NCI-H2029 (cell line): ENCODE results near the gene CERS3.

Experiments
- DNase-seq: peaks from one replicate; lab custom pipeline; 2025; lab: John Stamatoyannopoulos, UW

CERS3 gene

GRCh38 chr15:100529556-100529955 lies 806 bp upstream of the CERS3 start:
- no peak for DNase-seq

DNA sequence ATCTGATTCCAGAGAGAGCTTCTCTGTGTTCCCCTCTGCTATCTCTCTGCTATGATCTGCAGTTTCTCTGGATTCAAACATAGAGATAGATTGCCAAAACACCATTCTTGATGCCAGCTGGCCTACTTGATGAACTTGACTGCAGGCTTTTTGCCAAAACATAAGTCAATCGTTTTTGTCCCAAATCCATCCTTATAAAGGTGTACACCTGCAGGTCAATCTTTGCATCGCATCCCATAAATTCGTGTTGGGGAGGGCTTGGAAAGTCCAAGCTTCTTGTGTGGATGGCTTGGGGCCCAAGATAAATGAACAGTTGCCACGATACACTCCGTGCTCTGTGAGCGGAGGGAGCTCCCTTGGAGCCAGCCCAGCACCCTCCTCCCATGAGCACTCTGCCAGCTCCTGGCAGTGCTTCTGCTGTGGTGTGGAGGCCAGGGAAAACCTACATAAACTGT lies 2.7 kb downstream of the CERS3 start:
- DNase-seq = peak; percentile 13

DNA sequence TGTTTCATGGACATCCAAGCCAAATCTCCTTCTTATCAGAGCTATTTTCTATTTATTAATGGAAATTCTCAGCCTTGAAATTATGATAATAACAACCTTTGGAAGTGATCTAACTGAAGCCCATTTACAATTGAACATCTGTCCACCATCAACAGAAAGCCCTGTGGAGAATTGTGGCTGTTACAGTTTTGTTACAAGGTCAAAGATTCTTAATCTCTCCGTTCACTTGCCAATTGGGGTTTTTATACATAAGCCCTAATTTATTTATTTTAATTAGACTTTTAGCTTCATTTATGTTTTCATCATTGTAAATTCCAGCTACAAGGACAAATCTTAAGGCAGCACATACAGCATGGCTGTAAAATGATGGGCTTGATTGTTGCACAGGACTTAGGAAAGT lies 3.3 kb downstream of the CERS3 start:
- DNase-seq = no peak

- DNase-seq = no peak
Measured at GRCh38 chr15:100524326-100524725, 4.4 kb downstream of the CERS3 start.

GRCh38 chr15:100521907-100522306 lies 6.8 kb downstream of the CERS3 start:
- no peak for DNase-seq

DNA sequence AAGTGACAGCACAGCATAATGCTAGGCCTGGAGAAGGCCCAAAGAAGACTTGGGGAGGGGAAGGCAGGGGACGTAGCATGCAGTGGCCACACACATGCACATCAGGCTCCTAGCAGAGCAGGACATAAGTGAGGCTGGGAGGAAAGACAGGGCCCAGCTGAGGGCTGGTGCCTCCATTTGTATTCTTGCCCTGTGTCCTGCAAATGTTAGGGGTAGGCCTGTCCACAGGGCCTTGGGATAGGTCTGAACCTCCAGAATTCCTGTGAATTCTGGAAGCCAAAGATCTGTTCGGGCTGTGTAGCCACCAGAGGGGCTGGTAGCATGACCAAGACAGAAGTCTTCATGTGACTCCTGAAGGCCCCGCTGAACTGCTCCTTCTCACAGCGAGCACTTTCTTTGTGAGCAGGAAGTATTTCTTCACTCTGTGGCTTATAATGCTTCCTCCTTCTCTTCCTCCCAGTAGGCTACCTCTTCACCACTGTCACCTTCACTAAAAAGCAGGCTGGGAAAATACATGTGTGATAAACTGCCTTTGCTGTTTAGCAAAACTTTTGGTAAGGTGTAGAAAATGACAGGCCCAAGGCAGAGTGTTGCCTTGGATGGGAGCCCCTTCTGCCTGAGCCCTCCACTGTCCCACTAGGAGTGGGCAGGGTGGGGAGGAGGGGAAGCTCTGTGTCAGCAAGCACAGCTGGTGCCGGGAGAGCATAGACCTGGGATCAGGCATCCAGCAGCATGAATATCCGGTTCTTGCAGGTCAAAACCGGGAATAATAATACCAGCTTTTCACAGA lies 8.4 kb downstream of the CERS3 start:
- DNase-seq = no peak

DNA sequence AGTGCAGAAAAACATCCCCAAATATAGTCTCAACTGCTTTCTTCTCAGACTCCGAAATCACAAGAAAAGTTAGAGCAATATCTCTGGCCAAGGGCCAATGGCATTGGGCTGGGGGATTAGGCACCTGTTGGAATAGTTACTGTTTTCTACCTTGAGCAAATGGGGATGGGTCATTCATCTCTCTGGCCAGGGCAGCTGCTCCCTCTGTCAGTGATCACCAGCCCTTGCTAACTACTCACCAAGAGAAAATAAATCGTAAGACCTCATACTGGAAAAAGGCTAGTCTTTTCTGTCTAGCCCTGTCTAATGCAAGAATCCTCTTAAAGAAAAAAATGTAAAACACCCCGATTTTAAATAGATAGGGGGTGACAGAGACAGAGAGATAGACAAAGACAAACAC lies 10.9 kb downstream of the CERS3 start:
- no peak for DNase-seq

DNA sequence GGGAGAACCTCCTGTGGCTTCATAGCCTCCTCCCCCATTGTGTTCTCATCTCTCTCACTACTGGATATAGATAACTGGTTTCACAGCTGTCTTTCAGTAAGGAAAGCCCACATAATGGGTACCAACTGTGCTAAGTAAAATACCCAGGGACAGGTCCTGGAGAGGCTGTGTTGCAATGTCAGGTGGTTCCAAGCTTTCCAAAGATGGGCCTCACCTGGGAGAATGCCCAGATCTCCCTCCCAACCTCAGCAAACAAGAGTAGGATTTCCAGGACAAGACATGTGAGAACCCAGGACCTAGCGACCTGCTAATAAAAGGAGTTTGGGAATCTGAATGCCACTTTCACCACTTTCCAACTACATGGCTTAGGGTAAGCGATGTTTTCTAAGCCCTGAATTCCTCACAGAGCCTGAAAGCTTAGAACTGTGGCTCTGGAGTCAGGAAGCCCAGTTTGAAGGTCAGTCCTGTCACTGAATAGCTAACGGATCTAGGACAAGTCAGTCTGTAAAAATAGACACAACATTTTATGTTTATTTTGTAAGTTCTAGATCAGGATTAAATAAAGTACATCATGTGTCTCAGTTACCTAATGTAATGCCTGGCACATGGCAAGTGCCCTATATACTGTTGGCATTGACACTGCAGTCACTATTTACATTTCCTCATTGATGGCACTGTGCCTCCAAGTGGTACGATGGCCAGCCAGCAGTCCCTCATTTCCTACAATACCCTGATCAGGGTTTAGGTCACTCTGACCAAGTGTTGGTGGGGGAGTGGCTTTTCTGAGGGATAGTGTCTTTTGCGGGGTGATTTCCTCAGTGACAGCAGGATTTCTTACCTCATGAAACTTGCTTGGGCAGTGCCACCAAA lies 11.9 kb downstream of the CERS3 start:
- DNase-seq = peak; percentile 42

GRCh38 chr15:100515758-100516157 lies 13.0 kb downstream of the CERS3 start:
- no peak for DNase-seq

DNA sequence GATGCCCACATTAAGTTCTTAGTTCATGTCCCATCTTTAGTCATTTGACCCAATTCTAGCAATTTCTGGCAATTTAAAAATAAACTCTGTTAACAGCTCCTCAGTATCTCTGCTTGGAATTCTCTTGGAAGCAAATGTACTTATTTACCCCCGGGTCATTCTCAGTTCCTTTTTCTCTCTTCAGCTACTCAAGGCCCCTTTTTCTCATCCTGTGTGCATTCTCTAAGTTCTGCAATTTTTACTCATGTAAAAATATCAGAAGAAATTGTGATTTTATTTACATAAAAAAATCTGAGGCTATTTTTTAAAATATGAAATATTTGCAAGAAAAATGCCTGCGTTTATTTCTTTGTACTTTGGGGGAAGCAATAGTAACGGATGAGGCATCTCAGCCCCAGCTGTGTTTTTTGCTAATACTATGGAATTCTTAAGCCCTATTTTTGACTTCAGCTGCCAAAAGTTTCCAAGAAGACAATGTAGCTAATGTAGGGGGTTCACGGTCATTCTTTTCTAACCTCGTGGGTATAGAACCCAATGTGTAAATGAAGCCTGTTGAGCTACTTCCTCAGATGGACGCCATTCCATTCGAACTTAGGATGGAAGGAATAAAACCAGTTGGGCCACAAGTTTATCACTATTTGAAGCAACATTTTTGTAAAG lies 20.0 kb downstream of the CERS3 start:
- DNase-seq = no peak

- no peak for DNase-seq
Measured at GRCh38 chr15:100502651-100503050, 26.1 kb downstream of the CERS3 start.

DNA sequence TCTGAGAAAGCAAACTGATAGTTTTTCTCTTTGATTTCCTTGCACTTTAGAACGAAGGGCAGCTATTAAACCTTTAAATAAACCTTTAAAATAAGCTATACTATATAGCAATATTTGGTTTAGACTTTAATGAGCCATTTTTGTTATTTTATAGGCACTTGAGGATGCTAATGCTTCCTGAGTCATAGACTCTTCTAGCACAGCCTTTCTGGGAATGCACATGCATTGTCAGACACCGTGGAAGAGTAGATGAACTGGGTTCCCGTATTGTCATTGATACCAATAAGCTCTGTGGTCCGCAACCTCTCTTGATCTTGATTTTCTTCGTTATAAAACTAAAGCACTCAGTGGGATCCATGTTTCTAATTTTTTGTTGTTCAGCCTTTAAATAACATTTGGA lies 27.6 kb downstream of the CERS3 start:
- no peak for DNase-seq

- DNase-seq = no peak
Measured at GRCh38 chr15:100500226-100500990, 28.3 kb downstream of the CERS3 start.

DNA sequence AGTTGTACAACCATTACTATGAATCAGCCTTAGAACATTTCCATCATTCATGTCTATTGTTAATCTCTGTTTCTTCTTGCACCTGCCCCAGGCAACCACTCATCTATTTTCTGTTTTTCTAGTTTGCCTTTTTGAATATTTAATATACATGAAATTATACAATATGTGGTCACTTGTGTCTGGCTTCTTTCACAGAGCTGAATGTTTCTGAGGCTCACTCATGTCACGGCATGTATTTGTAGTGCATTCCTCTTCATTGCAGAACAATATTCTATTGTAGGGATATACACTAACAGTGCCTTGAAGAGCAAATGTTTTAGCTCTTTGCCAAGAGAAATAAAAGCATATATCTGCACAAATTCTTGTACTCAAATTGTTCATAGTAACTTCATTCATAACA lies 32.9 kb downstream of the CERS3 start:
- no peak for DNase-seq

GRCh38 chr15:100493213-100493612 lies 35.5 kb downstream of the CERS3 start:
- no peak for DNase-seq

DNA sequence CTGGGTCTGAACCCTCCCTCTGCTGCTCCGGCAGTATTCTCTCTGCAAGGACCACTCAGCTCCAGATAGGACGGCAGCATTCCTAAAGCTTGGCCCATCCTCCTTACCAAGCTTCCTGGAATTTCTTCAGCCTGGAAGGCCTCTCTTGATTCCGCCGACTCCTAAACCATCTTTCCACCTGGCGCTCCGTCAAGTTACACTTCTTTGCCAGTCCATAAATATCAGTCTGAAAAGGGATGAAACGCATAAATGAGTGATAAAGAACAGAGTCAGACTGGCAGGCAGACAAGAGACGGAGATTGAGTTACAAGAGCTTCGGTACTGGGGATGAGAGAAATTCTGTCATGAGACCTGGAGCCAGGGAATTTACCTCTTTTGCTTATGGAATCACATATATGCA lies 44.3 kb downstream of the CERS3 start:
- DNase-seq = no peak

DNA sequence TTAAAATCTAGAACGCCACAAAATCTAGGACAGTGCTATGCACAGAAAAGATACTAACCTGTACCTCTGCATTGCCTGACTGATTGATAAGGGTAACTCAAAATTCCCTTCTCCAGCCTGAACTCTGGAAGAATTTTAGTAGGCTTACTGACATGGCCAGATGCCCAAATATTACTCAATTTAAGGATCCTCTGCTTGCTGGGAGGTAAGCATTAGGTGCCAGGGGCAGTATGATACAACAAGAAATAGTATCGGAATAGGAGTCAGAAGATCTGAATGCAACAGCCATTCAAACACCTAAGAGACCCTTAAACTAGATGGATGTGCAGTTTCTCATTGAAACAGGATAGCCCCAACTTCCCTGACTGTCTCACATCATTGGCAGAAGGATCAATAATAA lies 45.4 kb downstream of the CERS3 start:
- DNase-seq = no peak

DNA sequence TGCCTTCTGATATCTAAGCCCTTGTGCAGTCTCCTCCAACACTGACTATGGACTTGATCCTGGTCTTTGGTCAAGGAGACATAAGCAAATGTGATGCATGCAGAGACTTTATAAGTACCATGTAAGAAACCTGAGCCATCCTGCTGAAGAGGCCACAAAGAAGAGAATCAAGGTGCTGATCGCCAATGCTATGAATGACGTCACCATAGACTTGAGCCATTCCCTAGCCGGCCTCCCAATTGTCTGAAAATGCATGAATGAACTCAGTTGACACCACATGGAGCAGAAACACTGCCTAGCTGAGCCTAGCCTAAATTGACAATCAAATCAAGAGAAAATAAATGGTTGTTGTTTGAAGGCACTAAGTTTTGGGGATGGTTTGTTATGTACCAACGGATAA lies 51.9 kb downstream of the CERS3 start:
- DNase-seq = no peak

GRCh38 chr15:100472736-100473135 lies 56.0 kb downstream of the CERS3 start:
- DNase-seq = no peak

DNA sequence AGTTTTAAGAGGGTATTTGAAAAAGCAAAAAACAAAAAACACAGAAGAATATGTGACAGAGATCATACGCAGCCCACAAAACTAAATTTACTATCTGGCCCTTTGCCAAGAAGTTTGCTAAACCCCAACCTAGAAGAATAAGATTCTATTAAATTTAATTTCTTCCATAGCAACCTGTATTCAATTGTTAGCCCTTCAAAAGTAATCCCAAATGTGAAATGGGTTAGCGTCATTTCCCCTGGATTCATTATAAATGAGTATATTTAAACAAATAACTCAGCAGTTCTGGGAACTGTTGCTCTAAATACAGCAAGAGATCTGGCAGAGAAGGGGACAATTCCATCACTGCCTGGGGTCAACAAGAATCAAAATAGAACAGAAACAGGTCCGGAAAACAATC lies 56.8 kb downstream of the CERS3 start:
- DNase-seq = no peak

DNA sequence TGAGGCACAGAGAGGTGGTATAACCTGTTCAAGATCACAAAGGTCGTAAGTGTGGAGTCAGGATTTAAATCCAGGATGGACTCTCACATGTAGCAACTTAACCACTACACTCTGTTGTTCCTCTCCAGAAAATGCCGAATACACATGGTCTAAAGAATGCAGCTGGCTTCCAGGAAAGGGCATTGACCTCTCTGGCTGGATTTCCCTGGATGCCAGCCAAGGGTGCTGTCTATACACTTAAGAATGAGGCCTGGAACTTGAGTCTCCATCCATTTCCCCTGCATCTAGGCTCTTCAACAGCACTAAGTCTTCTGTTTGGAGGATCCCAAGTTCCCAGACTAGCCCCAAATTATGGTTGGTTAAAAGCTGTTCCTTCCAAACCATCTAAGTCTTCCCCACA lies 60.5 kb downstream of the CERS3 start:
- peak; percentile 1 for DNase-seq

DNA sequence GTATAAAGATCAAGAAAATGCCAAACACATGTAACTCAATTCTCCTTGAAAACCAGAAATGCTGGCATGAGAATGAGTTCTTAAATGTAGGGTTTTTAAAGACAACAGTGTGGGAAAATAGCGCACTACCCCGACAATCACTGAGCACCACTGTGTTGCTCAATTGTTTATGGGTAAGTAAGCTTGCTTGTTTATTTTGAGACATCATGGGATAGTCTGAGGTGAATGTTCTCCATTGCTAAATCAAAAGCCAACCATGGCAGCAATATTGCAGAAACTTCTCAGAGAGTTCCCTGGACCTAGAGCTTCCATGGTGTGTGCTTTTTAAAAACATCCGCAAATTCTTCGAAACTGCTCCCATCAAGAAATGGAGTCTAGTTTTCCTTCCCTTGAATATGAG lies 62.7 kb downstream of the CERS3 start:
- no peak for DNase-seq
